PC-9 (cell line): ENCODE data around the gene SIK3.

Source experiments
- EZH2 ChIP-seq: fragments of 200-600 bp; sonication (generic); IDR thresholded peaks from 2 replicates; pipeline ENCODE4 v1.8.0; 2017; ENCODE audit warnings: antibody characterized with exemption, low read depth
- TF ChIP-seq, protein P1 (sequence below): fragments of 200-600 bp; sonication (generic); conservative IDR thresholded peaks from 2 replicates; pipeline ENCODE4 v1.6.1; 2017; ENCODE audit warnings: mixed run types, antibody characterized with exemption, mild to moderate bottlenecking, moderate library complexity

DNA sequence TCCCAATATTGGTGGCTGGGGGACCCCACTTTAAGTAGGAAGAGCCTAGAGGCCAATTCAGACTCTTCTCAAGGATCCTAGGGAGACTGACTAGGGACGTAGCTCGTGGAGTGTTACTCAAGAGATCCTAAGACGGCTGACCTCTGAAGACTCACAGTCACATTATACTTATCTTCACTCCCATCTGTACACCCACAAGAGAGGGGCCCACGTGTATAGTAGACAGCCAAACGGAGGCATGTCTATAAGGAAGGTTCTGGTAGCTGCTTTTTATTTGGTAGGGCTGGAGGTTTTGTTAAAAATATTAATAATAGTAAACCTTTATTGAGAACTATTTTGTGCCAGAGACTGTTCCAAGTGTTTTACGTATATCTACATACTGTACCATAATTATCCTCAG, 237.9 kb downstream of the SIK3 start:
- TF ChIP-seq, protein P1, sequence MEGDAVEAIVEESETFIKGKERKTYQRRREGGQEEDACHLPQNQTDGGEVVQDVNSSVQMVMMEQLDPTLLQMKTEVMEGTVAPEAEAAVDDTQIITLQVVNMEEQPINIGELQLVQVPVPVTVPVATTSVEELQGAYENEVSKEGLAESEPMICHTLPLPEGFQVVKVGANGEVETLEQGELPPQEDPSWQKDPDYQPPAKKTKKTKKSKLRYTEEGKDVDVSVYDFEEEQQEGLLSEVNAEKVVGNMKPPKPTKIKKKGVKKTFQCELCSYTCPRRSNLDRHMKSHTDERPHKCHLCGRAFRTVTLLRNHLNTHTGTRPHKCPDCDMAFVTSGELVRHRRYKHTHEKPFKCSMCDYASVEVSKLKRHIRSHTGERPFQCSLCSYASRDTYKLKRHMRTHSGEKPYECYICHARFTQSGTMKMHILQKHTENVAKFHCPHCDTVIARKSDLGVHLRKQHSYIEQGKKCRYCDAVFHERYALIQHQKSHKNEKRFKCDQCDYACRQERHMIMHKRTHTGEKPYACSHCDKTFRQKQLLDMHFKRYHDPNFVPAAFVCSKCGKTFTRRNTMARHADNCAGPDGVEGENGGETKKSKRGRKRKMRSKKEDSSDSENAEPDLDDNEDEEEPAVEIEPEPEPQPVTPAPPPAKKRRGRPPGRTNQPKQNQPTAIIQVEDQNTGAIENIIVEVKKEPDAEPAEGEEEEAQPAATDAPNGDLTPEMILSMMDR, result no peak
- no peak for TF ChIP-seq EZH2
